ENCODE measurements around the gene PTPN11.

DNA sequence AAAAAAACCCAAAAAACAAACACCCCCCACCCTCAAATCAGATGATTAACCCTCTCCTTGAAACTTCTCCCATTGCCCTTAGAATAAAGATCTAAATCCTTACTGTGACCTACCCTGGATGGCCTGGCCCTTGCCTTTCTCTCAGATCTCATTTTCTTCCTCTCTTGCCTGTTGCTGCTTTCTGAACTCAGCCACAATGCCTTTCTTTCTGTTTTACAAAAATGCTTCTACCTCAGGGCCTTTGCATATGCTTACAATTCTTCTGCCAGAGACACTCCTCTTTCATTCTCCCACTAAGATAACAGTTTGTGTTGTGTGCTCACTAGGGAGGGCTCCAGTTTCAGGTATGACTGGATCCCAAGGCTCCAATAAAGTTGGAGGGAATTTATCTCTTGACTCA, 108.3 kb downstream of the PTPN11 start:
- TF ChIP-seq, protein P1, sequence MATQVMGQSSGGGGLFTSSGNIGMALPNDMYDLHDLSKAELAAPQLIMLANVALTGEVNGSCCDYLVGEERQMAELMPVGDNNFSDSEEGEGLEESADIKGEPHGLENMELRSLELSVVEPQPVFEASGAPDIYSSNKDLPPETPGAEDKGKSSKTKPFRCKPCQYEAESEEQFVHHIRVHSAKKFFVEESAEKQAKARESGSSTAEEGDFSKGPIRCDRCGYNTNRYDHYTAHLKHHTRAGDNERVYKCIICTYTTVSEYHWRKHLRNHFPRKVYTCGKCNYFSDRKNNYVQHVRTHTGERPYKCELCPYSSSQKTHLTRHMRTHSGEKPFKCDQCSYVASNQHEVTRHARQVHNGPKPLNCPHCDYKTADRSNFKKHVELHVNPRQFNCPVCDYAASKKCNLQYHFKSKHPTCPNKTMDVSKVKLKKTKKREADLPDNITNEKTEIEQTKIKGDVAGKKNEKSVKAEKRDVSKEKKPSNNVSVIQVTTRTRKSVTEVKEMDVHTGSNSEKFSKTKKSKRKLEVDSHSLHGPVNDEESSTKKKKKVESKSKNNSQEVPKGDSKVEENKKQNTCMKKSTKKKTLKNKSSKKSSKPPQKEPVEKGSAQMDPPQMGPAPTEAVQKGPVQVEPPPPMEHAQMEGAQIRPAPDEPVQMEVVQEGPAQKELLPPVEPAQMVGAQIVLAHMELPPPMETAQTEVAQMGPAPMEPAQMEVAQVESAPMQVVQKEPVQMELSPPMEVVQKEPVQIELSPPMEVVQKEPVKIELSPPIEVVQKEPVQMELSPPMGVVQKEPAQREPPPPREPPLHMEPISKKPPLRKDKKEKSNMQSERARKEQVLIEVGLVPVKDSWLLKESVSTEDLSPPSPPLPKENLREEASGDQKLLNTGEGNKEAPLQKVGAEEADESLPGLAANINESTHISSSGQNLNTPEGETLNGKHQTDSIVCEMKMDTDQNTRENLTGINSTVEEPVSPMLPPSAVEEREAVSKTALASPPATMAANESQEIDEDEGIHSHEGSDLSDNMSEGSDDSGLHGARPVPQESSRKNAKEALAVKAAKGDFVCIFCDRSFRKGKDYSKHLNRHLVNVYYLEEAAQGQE (IDR thresholded peaks at IDR 0.05) = no peak
- no peak for TF ChIP-seq RNF2 (IDR thresholded peaks at IDR 0.05; ENCODE audit: borderline replicate concordance, low read depth)
- no peak for TF ChIP-seq RAD21 (conservative IDR thresholded peaks at IDR 0.05 in 1 of 2, IDR thresholded peaks at IDR 0.05 in 1 of 2)
- TF ChIP-seq, protein P2, sequence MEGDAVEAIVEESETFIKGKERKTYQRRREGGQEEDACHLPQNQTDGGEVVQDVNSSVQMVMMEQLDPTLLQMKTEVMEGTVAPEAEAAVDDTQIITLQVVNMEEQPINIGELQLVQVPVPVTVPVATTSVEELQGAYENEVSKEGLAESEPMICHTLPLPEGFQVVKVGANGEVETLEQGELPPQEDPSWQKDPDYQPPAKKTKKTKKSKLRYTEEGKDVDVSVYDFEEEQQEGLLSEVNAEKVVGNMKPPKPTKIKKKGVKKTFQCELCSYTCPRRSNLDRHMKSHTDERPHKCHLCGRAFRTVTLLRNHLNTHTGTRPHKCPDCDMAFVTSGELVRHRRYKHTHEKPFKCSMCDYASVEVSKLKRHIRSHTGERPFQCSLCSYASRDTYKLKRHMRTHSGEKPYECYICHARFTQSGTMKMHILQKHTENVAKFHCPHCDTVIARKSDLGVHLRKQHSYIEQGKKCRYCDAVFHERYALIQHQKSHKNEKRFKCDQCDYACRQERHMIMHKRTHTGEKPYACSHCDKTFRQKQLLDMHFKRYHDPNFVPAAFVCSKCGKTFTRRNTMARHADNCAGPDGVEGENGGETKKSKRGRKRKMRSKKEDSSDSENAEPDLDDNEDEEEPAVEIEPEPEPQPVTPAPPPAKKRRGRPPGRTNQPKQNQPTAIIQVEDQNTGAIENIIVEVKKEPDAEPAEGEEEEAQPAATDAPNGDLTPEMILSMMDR (IDR thresholded peaks at IDR 0.05) = no peak
- TF ChIP-seq, protein P3, sequence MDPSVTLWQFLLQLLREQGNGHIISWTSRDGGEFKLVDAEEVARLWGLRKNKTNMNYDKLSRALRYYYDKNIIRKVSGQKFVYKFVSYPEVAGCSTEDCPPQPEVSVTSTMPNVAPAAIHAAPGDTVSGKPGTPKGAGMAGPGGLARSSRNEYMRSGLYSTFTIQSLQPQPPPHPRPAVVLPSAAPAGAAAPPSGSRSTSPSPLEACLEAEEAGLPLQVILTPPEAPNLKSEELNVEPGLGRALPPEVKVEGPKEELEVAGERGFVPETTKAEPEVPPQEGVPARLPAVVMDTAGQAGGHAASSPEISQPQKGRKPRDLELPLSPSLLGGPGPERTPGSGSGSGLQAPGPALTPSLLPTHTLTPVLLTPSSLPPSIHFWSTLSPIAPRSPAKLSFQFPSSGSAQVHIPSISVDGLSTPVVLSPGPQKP (IDR thresholded peaks at IDR 0.05; ENCODE audit: low read depth, low read length) = no peak
- TF ChIP-seq ZSCAN20 (CRISPR knock-in tag; IDR thresholded peaks at IDR 0.05) = no peak
- no peak for TF ChIP-seq POLR2A (IDR thresholded peaks at IDR 0.05; ENCODE audit: low read length)
- no peak for TF ChIP-seq HDAC2 (IDR thresholded peaks at IDR 0.05)
